Thyroid gland (tissue), 4 donors: ENCODE measurements around the gene EVC.

ENCODE experiments used
- CTCF ChIP-seq, 6 experiments: fragments of 200-600 bp in 3 of 6; fragments of 450-650 bp in 3 of 6; sonication (generic) in 3 of 6; IDR thresholded peaks; one replicate each; pipeline ENCODE4 v1.5.1; 2016 to 2019; ENCODE audit warnings: antibody characterized with exemption in 6 of 6, mild to moderate bottlenecking in 2 of 6, inconsistent platforms in 1 of 6, moderate library complexity in 1 of 6
- POLR2A ChIP-seq, 2 donors: fragments of 450-650 bp; IDR thresholded peaks; one replicate each; pipeline ENCODE4 v1.6.1; 2017; ENCODE audit warnings: antibody characterized with exemption in 2 of 2, mild to moderate bottlenecking in 2 of 2, moderate library complexity in 1 of 2

- no peak for TF ChIP-seq CTCF (IDR thresholded peaks at IDR 0.05)
- TF ChIP-seq POLR2A (IDR thresholded peaks at IDR 0.05), result no peak
These were observed 5.4 kb downstream of the EVC start for GRCh38 chr4:5716391-5716790.
